Upper lobe of left lung (tissue), 6 donors: Measurements from ENCODE around the gene ANKRD28. TPM values are rescaled to one million over a fixed set of nuclear protein-coding genes. Genes with fewer than 3 reads are reported as not detected.
"Not testable (repeated sequence)": the region's sequence is repeated elsewhere in the genome, so short reads cannot be mapped to it uniquely, and the experiment has no call there.

Experiments
- ATAC-seq, 2 donors: fragments of 200-7000 bp; cut with Tn5 transposase; one replicate each; pipeline ENCODE4 v1.9.1; 2022; ENCODE audit warnings: mild to moderate bottlenecking in 2 of 2, moderate library complexity in 2 of 2; ENCODE audit not compliant: low FRiP score in 2 of 2
- DNase-seq, 2 donors: peaks; one replicate each; pipeline ENCODE4 v3.0.0-alpha.2; 2019 to 2020
- H3K27ac ChIP-seq, 4 donors: fragments of 200-600 bp; sonication (generic); one replicate each; pipeline ENCODE4 v1.5.1; 2016 to 2019
- H3K27me3 ChIP-seq, 4 donors: fragments of 200-600 bp; sonication (generic); one replicate each; pipeline ENCODE4 v1.5.1; 2017 to 2019
- H3K36me3 ChIP-seq, 4 donors: fragments of 200-600 bp; sonication (generic); one replicate each; pipeline ENCODE4 v1.5.1; 2016 to 2019
- H3K4me1 ChIP-seq, 4 donors: fragments of 200-600 bp; sonication (generic); one replicate each; pipeline ENCODE4 v1.5.1; 2018 to 2019
- H3K4me3 ChIP-seq, 4 donors: fragments of 200-600 bp; sonication (generic); one replicate each; pipeline ENCODE4 v1.5.1; 2017 to 2019; ENCODE audit warnings: mild to moderate bottlenecking in 2 of 4, moderate library complexity in 1 of 4
- H3K9me3 ChIP-seq, 4 donors: fragments of 200-600 bp; sonication (generic); one replicate each; pipeline ENCODE4 v1.5.1; 2018 to 2019
- EP300 ChIP-seq, 4 donors: sonication (generic); formaldehyde crosslinking; IDR thresholded peaks; one replicate each; pipeline ENCODE4 v1.5.1; 2017; ENCODE audit warnings: antibody characterized with exemption in 4 of 4, control low read depth in 2 of 4
- POLR2A ChIP-seq, 4 donors: fragments of 450-650 bp; IDR thresholded peaks; one replicate each; pipeline ENCODE4 v1.5.1; 2016 to 2017; ENCODE audit warnings: antibody characterized with exemption in 4 of 4, mild to moderate bottlenecking in 2 of 4
- POLR2AphosphoS5 ChIP-seq, 2 donors: sonication (generic); formaldehyde crosslinking; IDR thresholded peaks; one replicate each; pipeline ENCODE4 v1.5.1; 2017; ENCODE audit warnings: antibody characterized with exemption in 2 of 2
- WGBS, 2 donors: methylation state at CpG; one replicate each; pipeline ENCODE4 v1.1.5; 2017 to 2018; 5-methylcytosine and 5-hydroxymethylcytosine counted together
- total RNA-seq, 6 donors: library from RNA; depleted of rRNA in 4 of 6; stranded (reverse); fragments of >200 nt in 4 of 6; gene quantifications; one replicate each; pipeline versions ENCODE4 v1.1.0 to v1.2.1, GENCODE V29; 2016 to 2021
- TF ChIP-seq, protein P1 (sequence below), 6 experiments: fragments of 450-650 bp in 4 of 6; fragments of 200-600 bp in 2 of 6; sonication (generic) in 2 of 6; IDR thresholded peaks; one replicate each; pipeline ENCODE4 v1.5.1; 2016 to 2019; ENCODE audit warnings: antibody characterized with exemption in 6 of 6
- donor health status: DM: no; HTN: no; CAD: no; lungs with moderate emphysema.
- donor health status: DM: no; HTN: yes; CAD: no; lungs with severe emphysema.

The ANKRD28 gene
- 100 to 1,000 TPM in 1 of 6 donors, 10 to 100 TPM in 5; 31.6 to 107 (median 55.5) TPM for total RNA-seq

DNA sequence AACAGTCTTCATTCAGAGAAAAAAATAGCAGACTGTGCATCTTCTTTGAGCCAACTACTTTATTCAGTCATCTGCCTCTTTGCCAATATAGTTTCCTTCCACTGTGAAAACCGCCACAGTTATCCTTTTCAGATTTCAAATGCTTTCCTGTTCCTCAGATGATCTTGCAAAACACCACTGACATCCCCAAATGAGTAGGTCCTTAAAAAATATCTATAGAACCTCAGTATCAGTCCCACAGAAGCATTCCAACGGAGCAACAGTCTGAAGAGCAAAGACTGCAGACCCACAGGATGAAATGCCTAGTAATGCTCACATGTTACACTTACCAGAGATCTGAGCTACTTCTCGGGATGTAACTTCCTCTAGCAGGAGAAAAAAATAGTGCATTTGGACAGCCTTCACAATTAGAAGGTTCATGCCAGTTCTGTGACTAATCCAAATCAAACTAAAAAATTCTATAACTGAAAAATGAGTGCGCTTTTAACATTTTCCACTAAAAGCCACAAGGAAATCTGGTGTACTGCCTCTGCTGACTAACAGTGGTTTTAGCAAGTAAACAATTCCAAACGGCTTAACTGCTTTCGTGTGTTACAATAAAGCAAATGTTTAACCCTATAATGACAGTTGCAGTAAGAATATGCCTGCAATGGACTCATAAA is at the start of gene ANKRD28:
ANKRD28 (minus strand) TSS at position 338 of the 662 bp plus-strand sequence. CDS start 1,458 bp downstream, outside the sequence.
- H3K4me1 ChIP-seq = peaks cover 22 to 60% (median 30%) of the 10 kb centered on the region in 4 donors
- 1 to 2% methylated on average over 6 of the region's 6 CpGs for WGBS, 2 donors
- H3K9me3 ChIP-seq = no peaks in the 10 kb centered on the region
- H3K27ac ChIP-seq = peak within 1 kb of the TSS; percentile 79 to 86 (median 82)
- peak within 1 kb of the TSS; percentile 12 to 46 (median 37) for H3K4me3 ChIP-seq
- DNase-seq = peak in 1 of 2 donors; percentile 28
- ATAC-seq = peak; percentile 78 to 80
- no peaks in the 10 kb centered on the region for H3K27me3 ChIP-seq
- TF ChIP-seq, protein P1, sequence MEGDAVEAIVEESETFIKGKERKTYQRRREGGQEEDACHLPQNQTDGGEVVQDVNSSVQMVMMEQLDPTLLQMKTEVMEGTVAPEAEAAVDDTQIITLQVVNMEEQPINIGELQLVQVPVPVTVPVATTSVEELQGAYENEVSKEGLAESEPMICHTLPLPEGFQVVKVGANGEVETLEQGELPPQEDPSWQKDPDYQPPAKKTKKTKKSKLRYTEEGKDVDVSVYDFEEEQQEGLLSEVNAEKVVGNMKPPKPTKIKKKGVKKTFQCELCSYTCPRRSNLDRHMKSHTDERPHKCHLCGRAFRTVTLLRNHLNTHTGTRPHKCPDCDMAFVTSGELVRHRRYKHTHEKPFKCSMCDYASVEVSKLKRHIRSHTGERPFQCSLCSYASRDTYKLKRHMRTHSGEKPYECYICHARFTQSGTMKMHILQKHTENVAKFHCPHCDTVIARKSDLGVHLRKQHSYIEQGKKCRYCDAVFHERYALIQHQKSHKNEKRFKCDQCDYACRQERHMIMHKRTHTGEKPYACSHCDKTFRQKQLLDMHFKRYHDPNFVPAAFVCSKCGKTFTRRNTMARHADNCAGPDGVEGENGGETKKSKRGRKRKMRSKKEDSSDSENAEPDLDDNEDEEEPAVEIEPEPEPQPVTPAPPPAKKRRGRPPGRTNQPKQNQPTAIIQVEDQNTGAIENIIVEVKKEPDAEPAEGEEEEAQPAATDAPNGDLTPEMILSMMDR (IDR thresholded peaks at IDR 0.05) = peak in 2 of 6 experiments; percentile 21 to 25
- TF ChIP-seq POLR2AphosphoS5 (IDR thresholded peaks at IDR 0.05) (peak in 1 of 2 donors; percentile 46), POLR2A (IDR thresholded peaks at IDR 0.05) (peak in 2 of 4 donors; percentile 22 to 48), EP300 (IDR thresholded peaks at IDR 0.05) (no peak)
- no peaks in the 10 kb centered on the region for H3K36me3 ChIP-seq

DNA sequence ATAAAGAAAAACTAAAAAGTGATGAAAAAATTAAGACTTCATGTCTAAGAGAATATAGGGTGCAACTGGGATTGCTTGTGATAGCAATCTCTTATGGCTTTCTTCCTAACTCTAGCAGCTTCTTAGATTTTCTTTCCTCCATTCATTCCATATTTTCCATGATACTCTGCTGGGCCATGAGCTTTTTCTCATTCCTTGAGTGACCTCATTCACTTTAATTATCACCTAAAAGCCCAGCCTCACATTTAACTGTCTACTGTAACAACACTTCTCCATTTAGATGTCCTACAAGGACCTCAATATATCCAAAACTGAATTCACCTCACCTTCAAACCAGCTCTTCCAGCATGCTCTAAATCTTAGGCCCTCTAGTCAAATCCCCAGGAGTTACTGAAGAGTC is 49.5 kb upstream of the ANKRD28 start:
- H3K4me1 ChIP-seq = no peaks in the 10 kb centered on the region
- no peaks in the 10 kb centered on the region for H3K27me3 ChIP-seq
- no peak overlapping the region for H3K4me3 ChIP-seq
- DNase-seq (no peak), ATAC-seq (no peak)
- TF ChIP-seq, protein P1 (IDR thresholded peaks at IDR 0.05) = no peak
- TF ChIP-seq POLR2AphosphoS5 (IDR thresholded peaks at IDR 0.05) (no peak), EP300 (IDR thresholded peaks at IDR 0.05) (no peak), POLR2A (IDR thresholded peaks at IDR 0.05) (no peak)
- H3K9me3 ChIP-seq = no peaks in the 10 kb centered on the region
- H3K36me3 ChIP-seq = no peaks in the 10 kb centered on the region
- H3K27ac ChIP-seq = no peak overlapping the region

DNA sequence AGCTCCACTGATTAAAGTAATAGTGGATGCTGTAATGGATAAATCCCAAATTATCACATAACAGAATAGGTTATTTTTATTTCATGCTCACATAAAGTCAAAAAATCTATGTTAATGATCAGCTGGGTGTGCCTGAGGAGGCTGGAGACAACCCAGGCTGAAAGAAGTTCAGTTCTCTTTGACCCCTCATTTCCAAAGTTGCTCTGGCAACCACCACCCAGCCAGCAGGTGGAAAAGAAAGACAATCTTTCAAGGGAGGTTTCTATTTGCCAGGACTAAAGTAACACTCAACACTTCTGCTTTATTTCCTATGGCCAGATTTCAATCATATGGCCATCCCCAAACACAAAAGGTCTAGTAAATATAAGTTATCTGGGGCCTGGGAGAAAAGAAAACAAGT is 48.8 kb upstream of the ANKRD28 start:
- Histone ChIP-seq H3K36me3 (no peaks in the 10 kb centered on the region), H3K9me3 (peaks cover 0 to 3% (median under 1%) of the 10 kb centered on the region in 4 donors), H3K4me1 (no peaks in the 10 kb centered on the region), H3K4me3 (no peak overlapping the region), H3K27me3 (no peaks in the 10 kb centered on the region), H3K27ac (no peak overlapping the region)
- ATAC-seq (no peak), DNase-seq (no peak)
- TF ChIP-seq EP300 (IDR thresholded peaks at IDR 0.05) = no peak
- no peak for TF ChIP-seq POLR2A (IDR thresholded peaks at IDR 0.05)
- TF ChIP-seq, protein P1 (IDR thresholded peaks at IDR 0.05) = no peak
- TF ChIP-seq POLR2AphosphoS5 (IDR thresholded peaks at IDR 0.05) = no peak

DNA sequence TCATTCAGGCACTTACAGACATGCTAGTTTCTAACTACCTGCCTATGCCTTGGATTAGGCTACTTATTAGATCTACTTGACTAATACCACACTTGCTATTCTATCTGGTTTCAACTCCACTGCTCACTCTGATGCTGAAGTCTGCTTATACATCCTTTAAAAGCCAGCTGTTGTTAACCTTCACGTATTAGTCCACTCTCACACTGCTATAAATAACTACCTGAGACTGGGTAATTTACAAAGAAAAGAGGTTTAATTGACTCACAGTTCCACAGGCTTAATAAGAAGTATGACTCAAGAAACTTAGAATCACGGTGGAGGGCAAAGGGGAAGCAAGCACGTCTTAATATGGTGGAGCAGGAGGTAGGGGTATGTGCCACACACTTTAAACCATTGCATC is 47.7 kb upstream of the ANKRD28 start:
- TF ChIP-seq POLR2A (IDR thresholded peaks at IDR 0.05) (no peak), EP300 (IDR thresholded peaks at IDR 0.05) (no peak), POLR2AphosphoS5 (IDR thresholded peaks at IDR 0.05) (no peak)
- TF ChIP-seq, protein P1 (IDR thresholded peaks at IDR 0.05) = no peak
- H3K27me3 ChIP-seq = no peaks in the 10 kb centered on the region
- H3K27ac ChIP-seq = no peak overlapping the region
- WGBS, 2 donors = 84 to 93% methylated on average over 3 of the region's 3 CpGs
- no peak for ATAC-seq
- H3K9me3 ChIP-seq = peaks cover 0 to 5% (median 3%) of the 10 kb centered on the region in 4 donors
- H3K36me3 ChIP-seq = no peaks in the 10 kb centered on the region
- no peak for DNase-seq
- no peaks in the 10 kb centered on the region for H3K4me1 ChIP-seq
- H3K4me3 ChIP-seq = no peak overlapping the region

DNA sequence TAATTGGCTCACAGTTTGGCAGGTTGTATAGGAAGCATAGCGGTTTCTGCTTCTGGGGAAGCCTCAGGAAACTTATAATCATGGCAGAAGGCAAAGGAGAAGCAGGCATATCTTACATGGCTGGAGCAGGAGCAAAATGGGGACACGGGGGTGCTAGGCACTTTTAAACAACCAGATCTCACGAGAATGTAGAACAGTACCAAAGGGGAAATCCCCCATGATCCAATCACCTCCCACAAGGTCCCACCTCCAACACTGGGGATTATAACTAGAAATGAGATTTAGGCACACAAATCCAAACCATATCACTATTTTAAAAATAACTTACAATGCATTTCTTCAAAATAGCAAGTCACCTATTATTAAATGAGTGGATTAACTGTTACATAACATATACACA is 47.1 kb upstream of the ANKRD28 start:
- H3K9me3 ChIP-seq = peaks cover 0 to 5% (median 4%) of the 10 kb centered on the region in 4 donors
- ATAC-seq (no peak), DNase-seq (no peak)
- 89 to 91% methylated on average over 3 of the region's 3 CpGs for WGBS, 2 donors
- TF ChIP-seq POLR2A (IDR thresholded peaks at IDR 0.05) (no peak), EP300 (IDR thresholded peaks at IDR 0.05) (no peak), POLR2AphosphoS5 (IDR thresholded peaks at IDR 0.05) (no peak)
- TF ChIP-seq, protein P1 (IDR thresholded peaks at IDR 0.05) = no peak
- H3K4me3 ChIP-seq = no peak overlapping the region
- H3K36me3 ChIP-seq = no peaks in the 10 kb centered on the region
- no peaks in the 10 kb centered on the region for H3K27me3 ChIP-seq
- H3K27ac ChIP-seq = no peak overlapping the region
- no peaks in the 10 kb centered on the region for H3K4me1 ChIP-seq

DNA sequence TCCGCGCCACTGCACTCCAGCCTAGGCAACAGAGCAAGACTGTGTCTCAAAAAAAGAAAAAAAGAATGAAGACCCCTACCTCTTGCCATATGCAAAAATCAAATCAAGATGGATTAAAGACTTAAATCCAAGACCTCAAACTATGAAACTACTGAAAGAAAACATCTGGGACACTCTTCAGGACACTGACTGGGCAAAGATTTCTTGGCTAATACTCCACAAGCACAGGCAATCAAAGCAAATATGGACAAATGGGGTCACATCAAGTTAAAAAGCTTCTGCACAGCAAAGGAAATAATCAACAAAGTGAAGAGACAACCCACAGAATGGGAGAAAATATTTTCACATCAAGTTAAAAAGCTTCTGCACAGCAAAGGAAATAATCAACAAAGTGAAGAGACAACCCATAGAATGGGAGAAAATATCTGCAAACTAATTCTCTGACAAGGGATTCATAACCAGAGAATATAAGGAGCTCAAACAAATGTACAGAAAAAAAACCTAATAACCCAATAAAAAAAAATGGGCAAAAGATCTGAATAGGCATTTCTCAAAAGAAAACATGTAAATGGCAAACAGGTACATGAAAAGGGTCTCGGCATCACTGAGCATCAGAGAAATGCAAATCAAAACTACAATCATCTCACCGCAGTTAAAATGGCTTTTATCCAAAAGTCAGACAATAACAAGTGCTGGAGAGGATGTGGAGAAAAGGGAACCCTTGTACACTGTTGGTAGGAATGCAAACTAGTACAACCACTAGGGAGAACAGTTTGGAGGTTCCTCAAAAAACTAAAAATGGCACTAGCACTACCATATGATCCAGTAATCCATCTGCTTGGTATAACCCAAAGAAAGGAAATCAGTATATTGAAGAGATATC is 43.6 kb upstream of the ANKRD28 start:
- H3K9me3 ChIP-seq, H3K4me3 ChIP-seq, H3K4me1 ChIP-seq, ATAC-seq, DNase-seq, H3K36me3 ChIP-seq, H3K27me3 ChIP-seq, H3K27ac ChIP-seq: not testable (repeated sequence)
- 97% methylated on average over 4 of the region's 4 CpGs for WGBS, 2 donors
